Putamen (tissue), 1 donor: ENCODE data around the gene AGAP1.
"Not testable (repeated sequence)": the region's sequence is repeated elsewhere in the genome, so short reads cannot be mapped to it uniquely, and the experiment has no call there.

Experiments used
- DNase-seq: peaks from one replicate; pipeline ENCODE4 v3.0.0-alpha.2; 2016; ENCODE audit warnings: low spot score

Gene AGAP1

DNA sequence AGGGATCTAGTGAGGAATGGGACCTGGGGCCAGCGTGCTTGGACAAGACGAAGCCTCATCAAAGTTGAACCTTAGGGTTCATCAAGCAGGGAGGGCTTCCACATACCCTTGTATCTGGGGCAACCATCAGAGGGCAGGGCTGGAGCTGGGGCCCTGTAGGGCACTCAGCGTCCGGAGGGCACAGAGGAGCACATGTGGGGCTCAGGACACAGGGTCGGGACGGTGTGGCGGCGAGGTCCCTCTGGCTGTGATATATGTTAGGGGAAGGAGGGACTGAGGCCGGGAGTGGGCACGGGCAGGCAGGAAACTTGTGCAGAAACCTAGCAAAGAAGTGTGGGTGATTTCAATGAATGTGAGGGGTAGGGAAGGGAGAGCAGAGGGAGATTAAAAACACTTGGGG, 244.0 kb downstream of the AGAP1 start:
- DNase-seq = no peak

DNA sequence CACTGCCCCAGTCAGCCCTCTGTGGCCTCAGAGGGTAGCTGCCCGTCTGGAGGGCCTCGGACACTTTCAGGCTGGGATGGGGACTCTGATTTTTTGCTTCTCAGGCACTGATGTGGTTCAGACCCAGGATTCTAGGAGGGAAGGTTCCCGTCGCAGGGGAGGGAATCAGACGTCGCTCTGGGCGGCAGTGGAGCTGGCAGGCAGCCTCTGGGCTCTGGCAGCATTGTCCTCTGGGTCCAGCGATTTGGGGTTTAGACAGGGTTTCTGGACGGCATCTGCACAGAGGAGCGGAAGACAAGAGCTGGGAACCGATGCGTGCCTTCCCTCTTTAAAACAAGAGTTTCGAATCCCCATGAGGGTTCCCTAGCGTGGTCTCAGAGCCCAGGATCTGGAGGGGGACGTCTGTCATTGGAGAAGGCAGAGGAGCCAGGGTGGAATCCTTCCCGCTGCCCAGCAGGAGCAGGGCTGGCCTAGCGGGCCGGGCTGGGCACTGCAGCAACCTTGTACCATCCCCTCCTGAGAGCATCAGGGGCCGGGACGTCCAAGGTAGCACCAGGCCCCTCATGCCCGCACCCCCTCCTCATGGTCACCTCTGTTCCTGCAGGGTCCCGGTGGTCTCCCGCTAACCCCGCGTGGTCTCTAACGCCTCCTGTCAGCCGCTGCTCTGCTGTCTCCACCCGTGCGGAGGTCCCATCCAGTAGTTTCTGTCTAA, 246.0 kb downstream of the AGAP1 start:
- no peak for DNase-seq

DNA sequence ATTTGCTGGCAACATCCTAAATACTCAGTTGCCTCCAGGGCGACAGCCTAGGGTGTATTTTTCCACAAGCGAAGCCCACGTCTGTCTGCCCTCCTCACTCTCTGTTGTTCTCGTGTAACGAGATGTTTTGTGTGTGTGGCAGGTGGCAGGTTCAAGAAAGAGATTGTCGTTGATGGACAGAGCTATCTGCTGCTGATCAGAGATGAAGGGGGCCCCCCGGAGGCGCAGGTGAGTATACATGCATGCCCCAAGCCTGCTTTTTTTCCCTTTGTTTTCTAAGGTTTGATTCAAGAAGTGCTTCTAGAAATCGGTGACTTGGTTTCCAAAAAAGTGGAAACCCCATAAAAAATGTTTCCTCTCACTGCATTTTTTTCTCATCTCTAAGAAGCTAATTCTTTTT, 247.0 kb downstream of the AGAP1 start:
- DNase-seq = no peak

DNA sequence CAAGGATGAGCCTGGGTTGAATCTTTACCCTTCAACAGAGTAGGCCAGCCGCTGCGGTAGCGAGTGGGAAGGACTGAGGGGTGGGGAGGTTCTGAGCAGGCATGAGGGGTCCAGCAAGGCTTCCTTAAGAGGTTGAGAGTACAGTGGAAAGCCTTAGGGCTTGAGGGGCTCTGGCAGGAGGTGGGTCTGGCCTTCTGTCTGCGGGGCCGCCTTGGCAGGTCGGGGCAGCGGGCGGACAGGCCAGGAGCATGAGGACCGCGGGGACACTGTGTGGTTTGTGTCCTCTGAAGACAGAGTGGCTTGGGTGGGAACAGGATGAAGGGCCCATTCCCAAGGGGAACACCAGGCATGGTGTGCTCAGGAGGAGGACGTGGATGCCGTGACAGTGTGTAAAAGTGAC, 250.3 kb downstream of the AGAP1 start:
- DNase-seq = no peak

DNA sequence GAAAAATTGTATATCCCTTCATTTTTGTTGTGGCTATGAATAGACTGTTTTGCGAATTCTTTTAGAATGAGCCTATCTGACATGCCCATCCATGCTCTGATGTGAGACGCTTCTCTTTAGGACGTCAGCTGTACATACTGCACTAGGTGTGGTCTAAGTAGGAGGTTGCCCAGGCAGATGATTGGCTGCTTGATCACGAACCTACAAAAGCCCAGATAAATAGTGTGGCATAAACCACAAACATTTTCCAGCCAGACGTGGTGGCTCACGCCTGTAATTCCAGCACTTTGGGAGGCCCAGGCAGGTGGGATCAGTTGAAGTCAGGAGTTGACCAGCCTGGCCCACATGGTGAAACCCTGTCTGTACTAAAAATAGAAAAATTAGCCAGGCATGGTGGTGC, 251.8 kb downstream of the AGAP1 start:
- no peak for DNase-seq

DNA sequence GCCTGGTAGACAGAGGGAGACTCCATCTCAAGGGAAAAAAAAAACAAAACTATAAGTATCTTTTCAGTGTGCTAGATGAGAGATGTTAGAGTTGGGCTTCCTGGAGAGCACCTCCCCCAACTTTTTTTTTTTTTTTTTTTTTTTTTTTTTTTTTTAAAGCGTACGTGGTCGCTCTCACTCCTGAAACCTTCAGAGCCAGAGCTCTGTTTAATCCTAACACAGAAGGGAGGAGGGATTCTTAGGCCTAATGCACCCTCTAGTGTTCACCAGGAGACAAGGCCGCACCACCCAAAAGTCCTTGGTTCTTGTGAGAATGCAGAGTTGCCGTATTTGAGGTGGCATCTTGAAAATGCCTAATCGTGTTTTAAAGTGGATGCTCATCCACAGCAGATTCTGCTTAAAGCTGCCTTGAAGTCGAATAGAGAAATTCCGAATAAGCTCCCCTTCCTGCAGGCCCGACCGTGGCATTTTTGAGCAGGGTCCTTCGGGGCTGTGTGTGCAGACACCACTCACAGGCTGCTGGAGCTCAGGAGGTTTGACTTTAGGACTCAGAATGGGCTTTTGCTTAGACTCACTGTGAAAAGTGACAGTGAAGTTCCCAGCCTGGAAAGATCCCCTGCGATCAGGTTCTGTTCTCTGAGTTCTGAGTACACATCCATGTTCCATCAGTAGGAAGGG, 252.6 kb downstream of the AGAP1 start:
- DNase-seq = peak; percentile 76

DNA sequence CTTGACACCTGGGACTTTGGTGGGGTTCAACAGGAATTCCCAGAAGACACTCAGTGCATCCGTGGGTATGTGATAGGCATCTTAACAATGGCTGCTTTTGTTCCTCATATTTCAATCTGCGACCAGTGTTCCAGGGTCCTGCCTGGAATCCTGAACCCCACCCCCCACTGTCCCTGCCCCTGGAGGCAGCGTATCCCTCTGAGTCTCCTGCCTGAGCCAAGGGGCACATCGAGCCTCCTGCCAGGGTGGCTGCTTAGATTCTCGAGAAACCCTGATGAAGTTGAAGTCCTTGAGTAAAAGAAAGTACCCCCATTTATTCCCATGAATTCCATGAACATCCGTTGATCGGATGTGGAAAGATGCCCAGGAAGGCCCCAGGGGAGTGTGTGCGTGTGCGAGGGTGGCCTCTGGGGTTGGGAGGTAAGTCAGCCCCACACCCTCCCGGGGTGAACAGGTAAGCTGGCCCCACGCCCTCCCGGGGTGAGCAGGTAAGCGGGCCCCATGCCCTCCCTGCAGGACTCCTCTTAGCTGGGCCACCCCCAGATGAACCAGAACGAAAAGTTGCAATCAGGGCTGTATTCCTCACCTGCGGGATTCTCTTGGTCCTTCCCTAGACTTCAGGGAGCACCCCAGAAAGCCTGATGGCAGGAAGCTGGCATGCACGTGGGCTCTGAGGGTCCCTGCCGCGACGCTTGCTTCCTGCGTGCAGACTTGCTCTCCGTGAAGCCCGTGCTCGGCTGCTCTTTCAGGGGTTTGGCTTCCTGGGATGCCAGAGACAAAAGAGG, 253.3 kb downstream of the AGAP1 start:
- DNase-seq = no peak

DNA sequence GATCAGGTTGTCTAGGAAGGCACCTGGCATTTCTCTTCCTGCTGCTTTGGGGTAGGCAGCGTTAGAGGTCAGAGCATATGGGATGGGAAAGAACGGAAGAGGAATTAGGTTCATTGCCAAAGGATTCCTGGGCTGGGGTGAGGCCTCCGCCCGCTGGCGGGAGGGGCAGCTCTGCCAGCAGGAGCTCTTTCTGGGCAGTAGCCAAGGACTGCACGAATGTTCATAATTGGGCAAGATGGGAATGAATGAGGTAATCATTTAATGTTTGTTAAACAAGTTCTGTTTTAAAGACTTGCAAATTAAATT, 253.9 kb downstream of the AGAP1 start:
- DNase-seq = no peak

DNA sequence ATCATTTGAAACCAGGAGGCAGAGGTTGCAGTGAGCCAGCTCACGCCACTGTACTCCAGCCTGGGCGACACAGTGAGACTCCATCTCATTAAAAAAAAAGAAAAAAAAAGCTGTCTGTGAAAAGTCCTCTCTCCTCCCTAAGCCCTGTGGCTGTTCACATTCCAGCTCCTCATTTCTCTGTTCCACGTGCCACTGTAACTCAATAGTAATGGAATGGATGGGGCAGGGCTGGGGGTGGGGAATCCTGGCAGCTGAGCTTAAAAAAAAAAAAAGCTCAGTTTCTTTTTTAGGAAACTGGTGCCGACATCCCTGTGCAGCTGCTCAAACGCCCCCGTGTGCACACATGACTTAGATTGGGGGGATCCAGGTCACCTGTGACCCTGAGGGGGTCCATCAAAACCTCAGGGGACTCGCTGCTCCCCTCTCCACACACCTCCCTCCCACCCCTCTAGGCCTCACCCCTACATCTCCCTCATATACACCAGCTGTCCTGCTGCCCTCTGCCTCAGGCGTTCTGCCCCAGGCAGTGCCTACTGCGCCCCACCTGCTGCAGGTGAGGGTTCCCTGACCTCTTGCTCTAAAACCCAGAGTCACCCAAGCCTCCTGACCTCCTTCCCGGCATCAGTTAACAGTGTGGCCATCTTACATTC, 255.4 kb downstream of the AGAP1 start:
- no peak for DNase-seq

DNA sequence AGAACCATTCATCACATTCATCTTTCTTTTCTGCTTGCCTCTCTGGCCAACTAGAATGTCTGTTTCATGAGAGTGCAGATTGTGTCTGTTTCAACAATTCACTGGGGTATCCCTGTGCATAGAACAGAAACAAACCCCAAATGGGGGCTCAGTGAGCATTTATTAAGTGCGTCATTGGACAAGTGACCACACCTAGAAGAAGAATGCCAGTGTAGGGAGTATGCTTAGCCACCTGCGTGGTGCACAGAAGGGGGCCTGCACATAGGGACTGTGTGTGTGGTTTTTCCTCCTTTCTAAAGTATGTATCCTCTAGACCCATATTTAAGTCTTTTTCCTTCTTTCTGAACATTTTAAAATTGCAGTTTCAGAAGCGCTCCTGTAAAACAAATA, 255.9 kb downstream of the AGAP1 start:
- DNase-seq = no peak

DNA sequence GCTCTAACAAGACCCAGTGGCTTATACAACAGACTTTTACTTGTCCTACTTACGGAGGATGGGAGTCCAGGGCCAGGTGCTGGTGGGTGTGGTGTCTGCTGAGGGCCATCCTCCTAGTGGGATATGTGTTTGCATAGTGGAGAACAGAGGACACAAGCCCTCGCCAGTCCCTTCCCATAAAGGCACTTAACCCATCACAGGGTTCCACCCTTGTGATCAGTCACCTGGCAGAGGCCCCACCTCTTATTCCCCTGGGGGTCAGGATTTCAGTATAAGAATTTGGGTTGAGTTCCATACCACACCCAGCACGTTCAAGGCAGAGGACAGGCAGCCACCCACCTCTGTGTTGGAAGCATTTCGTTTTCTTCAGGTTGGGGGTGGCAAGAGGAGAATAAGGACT, 259.0 kb downstream of the AGAP1 start:
- no peak for DNase-seq

DNA sequence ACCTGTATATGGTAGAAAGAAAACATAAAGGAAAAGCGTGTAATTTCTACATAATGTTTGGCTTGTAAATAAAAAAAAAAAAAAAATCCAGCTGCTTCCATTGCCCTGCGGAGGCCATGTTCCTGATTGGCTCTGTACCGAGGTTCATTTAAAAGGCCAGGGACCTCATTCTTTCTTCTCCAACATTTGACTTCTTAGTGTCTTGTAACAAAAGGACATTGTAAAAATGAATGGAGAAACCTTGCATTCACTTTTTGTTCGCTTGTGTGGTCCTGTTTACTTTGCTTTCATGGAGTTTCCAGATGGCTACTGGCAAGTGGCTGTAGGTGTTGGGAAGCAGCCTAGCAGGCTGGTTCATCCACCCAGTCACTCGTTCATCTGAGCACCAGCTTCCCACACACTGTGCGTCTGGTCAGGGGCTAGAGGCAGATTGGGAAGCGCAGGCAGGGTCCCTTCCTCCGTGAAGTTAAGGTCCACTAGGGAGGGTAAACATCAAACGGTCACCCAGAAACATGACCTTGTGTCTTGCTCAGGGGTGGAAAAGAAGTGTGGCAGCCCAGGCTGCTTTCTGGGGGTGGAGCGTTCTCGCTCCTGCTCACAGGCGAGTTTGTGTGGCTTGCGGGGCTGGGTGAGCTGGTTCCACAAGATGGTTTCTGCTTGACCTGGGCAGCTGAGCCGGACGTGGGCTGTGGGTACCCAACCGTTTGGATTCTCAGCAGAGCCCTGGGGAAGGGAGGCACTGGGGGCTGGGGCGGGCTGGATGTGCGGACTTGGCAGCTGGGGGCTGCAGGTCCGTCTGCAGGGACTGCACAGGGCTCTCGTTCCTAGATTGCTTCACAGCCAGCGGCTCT, 260.7 kb downstream of the AGAP1 start:
- DNase-seq = no peak

DNA sequence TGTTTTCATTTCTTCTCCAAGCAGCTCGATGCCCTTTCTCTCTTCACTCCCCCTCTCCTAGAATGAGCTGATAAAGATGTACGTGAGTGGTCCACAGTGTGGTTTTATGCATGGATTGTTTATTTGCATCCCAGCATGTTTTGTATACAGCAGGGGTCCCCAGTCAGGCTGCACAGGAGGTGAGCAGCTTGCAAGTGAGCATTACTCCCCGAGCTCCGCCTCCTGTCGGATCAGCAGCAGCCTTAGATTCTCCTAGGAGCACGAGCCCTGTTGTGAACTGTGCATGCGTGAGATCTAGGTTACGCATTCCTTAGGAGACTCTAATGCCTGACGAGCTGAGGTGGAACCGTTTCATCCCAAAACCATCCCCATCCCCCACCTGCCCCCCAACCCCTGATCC, 262.6 kb downstream of the AGAP1 start:
- DNase-seq = no peak

DNA sequence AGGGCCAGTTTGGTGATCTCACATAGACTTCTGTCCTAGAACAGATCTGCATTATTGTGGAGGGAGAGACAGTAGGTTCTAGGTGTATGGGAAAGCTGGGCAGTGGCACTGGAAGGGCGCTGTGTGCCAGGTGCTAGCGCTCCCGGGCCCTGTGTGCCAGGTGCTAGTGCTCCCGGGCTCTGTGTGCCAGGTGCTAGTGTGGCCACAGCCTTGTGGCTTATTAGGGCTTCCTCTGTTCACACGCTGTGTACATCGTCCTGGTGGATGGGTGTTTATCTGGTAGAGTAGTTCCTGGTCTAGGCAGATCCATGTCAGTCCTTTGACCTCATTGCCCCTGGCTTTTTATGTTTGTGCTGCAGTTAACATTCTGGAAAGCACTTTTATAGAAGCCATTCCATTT, 263.4 kb downstream of the AGAP1 start:
- DNase-seq = no peak

DNA sequence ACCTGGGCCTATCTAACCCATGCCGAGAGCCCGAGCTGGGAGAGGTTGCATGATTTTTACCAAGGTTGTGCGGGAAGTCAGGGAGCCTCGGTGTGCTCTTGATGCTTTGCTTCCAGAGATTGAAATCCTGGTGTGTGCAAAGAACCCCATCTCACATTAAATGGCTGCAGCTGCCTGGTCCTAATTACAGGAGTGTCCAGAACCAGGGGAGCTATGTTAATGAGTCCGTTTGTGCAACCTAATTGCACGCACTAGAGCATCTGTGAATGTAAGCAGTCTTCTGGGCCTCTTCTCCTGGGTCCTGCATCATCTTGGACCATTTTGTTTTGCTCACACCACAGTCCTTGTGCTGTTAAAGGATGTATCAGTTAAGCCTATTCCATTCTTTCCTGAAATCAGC, 263.8 kb downstream of the AGAP1 start:
- DNase-seq = no peak

DNA sequence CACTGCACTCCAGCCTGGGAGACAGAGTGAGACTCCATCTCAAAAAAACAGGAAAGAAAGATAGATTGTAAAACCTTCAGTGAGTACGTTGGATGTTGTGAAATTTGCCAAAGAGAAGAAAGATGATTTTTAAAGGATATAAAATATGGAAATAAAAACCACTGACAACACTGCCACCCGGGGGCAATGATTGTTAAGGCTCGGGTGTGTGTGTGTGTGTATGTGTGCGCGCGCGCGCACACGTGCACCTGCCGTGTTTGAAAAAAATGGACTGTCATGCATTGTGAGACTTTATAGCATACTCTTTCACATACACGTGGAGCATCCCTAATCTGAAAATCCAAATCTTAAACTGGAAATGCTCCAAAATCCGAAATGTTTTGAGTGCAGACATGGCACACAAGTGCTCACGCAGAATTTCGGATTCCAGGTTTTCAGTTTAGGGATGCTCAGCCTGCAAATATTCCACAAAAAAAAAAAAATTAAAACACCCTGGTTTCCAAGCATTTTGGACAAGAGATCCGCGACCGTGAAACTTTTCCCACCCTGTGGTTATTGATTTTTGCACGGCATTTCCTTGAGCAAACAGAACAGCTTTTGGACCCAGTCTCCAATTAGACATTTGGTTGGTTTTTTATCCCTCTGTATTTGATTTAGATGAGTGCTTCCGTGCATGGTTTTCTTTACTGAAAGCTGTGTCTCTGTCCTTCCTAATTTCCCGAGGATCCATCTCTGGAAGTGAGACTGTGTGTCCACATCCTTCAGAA, 269.2 kb downstream of the AGAP1 start:
- DNase-seq = no peak

DNA sequence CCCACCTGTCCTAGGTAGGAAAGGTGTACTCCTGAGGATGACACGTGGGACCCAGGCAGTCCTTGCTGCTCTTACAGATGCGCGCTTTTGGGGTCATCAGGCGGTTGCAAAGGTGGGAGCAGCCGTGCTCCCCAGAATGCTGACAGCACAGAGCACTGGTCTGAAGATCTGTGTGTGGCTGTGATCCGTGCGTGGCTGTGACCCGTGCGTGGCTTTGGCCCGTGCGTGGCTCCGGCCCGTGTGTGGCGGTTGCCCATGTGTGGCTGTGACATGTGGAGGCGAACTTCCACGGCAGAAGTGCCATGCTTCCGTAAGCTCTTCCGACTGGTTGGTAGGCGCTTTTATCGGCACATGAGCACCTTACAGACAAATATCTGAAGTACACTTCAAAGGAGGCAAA, 270.0 kb downstream of the AGAP1 start:
- DNase-seq = no peak

DNA sequence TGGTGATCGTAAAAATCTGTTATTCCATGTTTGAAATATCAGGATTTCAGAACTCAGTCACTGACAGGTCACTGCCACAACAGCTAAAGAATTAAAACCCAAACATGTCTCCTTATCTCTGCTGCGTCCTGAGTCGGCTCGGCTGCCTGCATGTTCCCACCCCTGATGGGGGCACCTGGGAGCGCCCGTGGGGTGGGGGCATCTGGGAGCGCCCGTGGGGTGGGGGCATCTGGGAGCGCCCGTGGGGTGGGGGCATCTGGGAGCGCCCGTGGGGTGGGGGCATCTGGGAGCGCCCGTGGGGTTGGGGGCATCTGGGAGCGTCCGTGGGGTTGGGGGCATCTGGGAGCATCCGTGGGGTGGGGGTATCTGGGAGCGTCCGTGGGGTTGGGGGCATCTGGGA, 270.6 kb downstream of the AGAP1 start:
- DNase-seq = not testable (repeated sequence)

DNA sequence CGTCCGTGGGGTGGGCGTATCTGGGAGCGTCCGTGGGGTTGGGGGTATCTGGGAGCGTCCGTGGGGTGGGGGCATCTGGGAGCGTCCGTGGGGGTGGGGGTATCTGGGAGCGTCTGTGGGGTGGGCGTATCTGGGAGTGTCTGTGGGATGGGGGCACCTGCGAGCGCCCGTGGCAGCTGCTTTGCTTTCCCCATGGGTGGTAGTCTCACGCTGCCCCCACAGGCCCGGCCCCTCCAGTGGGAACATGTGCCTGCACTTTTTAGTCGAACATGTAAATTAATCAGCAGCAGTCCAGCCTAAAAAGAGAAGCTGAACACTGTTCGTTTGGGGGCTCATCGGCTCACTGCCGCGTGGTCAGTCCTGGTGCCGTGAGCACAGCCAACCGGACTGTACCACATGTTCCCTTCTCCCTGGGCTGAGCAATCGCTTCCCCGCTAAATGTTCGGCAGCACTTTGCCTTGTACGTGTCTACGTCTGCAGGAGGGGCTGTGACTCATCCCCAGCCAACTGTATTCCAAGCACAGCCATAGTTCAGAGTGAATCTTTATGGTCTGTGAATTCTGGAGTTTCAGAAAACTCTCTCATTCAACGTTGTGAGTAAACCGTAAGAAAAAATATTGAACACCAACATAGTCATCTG, 271.5 kb downstream of the AGAP1 start:
- peak; percentile 28 for DNase-seq

DNA sequence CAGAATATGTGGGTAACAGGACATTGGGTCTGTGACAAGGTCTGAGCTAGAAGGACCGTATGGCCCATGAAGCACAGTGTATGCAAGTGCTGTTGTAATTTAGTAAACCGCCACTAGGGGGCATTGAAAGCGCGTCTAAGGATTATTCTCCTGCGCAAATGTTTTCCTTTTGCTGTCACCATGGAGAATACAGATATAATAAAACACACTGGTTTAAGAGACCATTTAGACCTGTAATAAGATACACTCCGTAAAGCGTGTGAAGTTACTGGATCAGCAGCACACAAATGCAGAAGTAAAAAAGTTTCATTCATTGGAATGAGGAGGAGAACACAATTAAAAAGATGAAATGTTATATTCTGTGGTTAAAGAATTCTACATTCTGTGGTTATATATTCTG, 272.4 kb downstream of the AGAP1 start:
- DNase-seq = peak; percentile 78

DNA sequence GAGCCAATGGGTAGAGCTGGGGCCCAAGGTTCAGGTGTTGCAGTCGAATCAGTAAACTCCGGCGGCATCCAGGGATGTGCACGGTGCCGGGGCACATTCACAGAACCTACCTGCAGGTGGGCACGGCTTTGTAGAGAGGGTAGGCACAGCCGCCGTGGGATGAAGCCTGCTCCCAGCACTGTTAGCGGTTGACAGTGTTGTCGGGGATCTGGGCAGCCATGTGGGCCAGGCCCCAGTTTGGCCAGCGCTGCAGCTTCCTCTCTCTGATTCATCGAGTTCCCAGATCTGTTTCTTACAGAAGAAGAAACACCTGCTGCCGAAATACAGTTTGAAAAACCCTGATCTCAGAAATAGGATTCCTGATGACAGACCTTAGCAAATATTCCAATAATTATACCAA, 274.8 kb downstream of the AGAP1 start:
- DNase-seq = no peak
